H1 (cell line): ENCODE measurements around the gene MIPOL1. TPM values are rescaled to one million over a fixed set of nuclear protein-coding genes. Genes with fewer than 3 reads are reported as not detected.

ENCODE experiments used
- CTCF ChIA-PET: fragments of 300-600 bp; sonication (Branson Sonifier 250); formaldehyde crosslinking; loops from one replicate; lab custom pipeline; 2021; ENCODE audit not compliant: partially characterized antibody; lab: Charles Lee
- POLR2A ChIA-PET: fragments of 300-600 bp; sonication (Branson Sonifier 250); formaldehyde crosslinking; loops from one replicate; lab custom pipeline; 2021; ENCODE audit warnings: inconsistent platforms; ENCODE audit not compliant: partially characterized antibody; lab: Charles Lee
- DNase-seq, 2 experiments: peaks; one replicate each; pipeline versions ENCODE4 v3.0.0 to v3.0.0-alpha.2; 2010 to 2022; ENCODE audit warnings: low spot score in 2 of 2, low read depth in 1 of 2, mixed read lengths in 1 of 2
- FAIRE-seq: peaks from 2 replicates; lab custom pipeline; 2011; peaks lifted over from hg19 to GRCh38; lab: Jason Lieb, UNC
- H2AFZ ChIP-seq: 2 replicates; pipeline ENCODE4 v1.8.1; 2012; ENCODE audit warnings: low read length, inconsistent platforms
- H2AK5ac ChIP-seq: 2 replicates; pipeline ENCODE4 v1.6.1; 2013; ENCODE audit warnings: low read depth, low read length
- H2BK120ac ChIP-seq: replicated peaks from 2 replicates; pipeline ENCODE3; 2013; ENCODE audit warnings: low read depth, low read length, inconsistent platforms
- H2BK12ac ChIP-seq: 2 replicates; pipeline ENCODE4 v1.6.1; 2013; ENCODE audit warnings: low read depth, low read length
- H2BK15ac ChIP-seq: 2 replicates; pipeline ENCODE4 v1.6.1; 2013; ENCODE audit warnings: low read length
- H2BK20ac ChIP-seq: 2 replicates; pipeline ENCODE4 v1.6.1; 2013; ENCODE audit warnings: low read length
- H2BK5ac ChIP-seq: 2 replicates; pipeline ENCODE4 v1.6.1; 2013; ENCODE audit warnings: low read depth, low read length
- H3K14ac ChIP-seq: 2 replicates; pipeline ENCODE4 v1.6.1; 2013; ENCODE audit warnings: inconsistent platforms; ENCODE audit not compliant: insufficient read length
- H3K18ac ChIP-seq: 2 replicates; pipeline ENCODE4 v1.6.1; 2013; ENCODE audit warnings: low read length; ENCODE audit errors: extremely low read depth
- H3K23ac ChIP-seq: 2 replicates; pipeline ENCODE4 v1.6.1; 2013; ENCODE audit warnings: inconsistent platforms; ENCODE audit not compliant: insufficient read length
- H3K23me2 ChIP-seq: 2 replicates; pipeline ENCODE4 v1.6.1; 2013; ENCODE audit warnings: low read depth, low read length
- H3K27ac ChIP-seq: 2 replicates; pipeline ENCODE4 v1.6.1; 2011; ENCODE audit warnings: low read depth, low read length, inconsistent platforms
- H3K27me3 ChIP-seq, 4 experiments: replicated peaks in 1 of 4; 1 replicate in 1 of 4; 2 replicates in 3 of 4; pipeline versions ENCODE4 v1.6.1 to v1.8.1; 2011 to 2013; ENCODE audit warnings: low read length in 3 of 4, mild to moderate bottlenecking in 3 of 4, inconsistent platforms in 2 of 4, mixed read lengths in 2 of 4, moderate library complexity in 1 of 4; ENCODE audit not compliant: control insufficient read depth in 3 of 4, insufficient read depth in 3 of 4; ENCODE audit errors: extremely low read depth in 1 of 4
- H3K36me3 ChIP-seq, 4 experiments: 2 replicates each; pipeline versions ENCODE4 v1.6.1 to v1.8.1; 2011 to 2013; ENCODE audit warnings: mild to moderate bottlenecking in 4 of 4, low read length in 3 of 4, moderate library complexity in 2 of 4, control low read depth in 1 of 4, inconsistent platforms in 1 of 4; ENCODE audit not compliant: insufficient read depth in 4 of 4, control insufficient read depth in 2 of 4
- H3K4ac ChIP-seq: replicated peaks from 2 replicates; pipeline ENCODE3; 2013; ENCODE audit warnings: low read length, low read depth, mixed read lengths, inconsistent platforms; ENCODE audit not compliant: insufficient read length
- H3K4me1 ChIP-seq, 4 experiments: replicated peaks in 1 of 4; 1 replicate in 1 of 4; 2 replicates in 3 of 4; pipeline versions ENCODE4 v1.6.1 to v1.8.1; 2011 to 2013; ENCODE audit warnings: low read length in 3 of 4, inconsistent platforms in 2 of 4, mixed read lengths in 1 of 4; ENCODE audit not compliant: insufficient read depth in 4 of 4, control insufficient read depth in 3 of 4
- H3K4me2 ChIP-seq, 2 experiments: 2 replicates each; pipeline versions ENCODE4 v1.6.1 to v1.8.1; 2011 to 2013; ENCODE audit warnings: low read depth in 2 of 2, low read length in 2 of 2, control low read depth in 1 of 2, inconsistent platforms in 1 of 2, mild to moderate bottlenecking in 1 of 2; ENCODE audit not compliant: insufficient read depth in 1 of 2
- H3K4me3 ChIP-seq, 4 experiments: fragments of 200-600, 300-600 bp in 1 of 4; sonication (generic), shearing (Covaris generic), sonication (Bioruptor Twin) in 1 of 4; 2 replicates each; pipeline versions ENCODE4 v1.5.1 to v1.8.1; 2011 to 2016; ENCODE audit warnings: low read length in 4 of 4, low read depth in 3 of 4, control low read depth in 2 of 4, inconsistent platforms in 2 of 4, mild to moderate bottlenecking in 2 of 4, mixed read lengths in 1 of 4, moderate library complexity in 1 of 4; ENCODE audit not compliant: insufficient read depth in 2 of 4; ENCODE audit errors: extremely low read depth in 1 of 4
- H3K56ac ChIP-seq: replicated peaks from 2 replicates; pipeline ENCODE3; 2013; ENCODE audit warnings: low read depth, mild to moderate bottlenecking, mixed read lengths, low read length, inconsistent platforms; ENCODE audit not compliant: insufficient read length
- H3K79me1 ChIP-seq: 2 replicates; pipeline ENCODE4 v1.6.1; 2013; ENCODE audit warnings: low read depth, low read length, control low read depth
- H3K79me2 ChIP-seq, 2 experiments: 2 replicates each; pipeline versions ENCODE4 v1.6.1 to v1.8.1; 2012 to 2013; ENCODE audit warnings: low read length in 2 of 2, mild to moderate bottlenecking in 2 of 2, inconsistent platforms in 1 of 2; ENCODE audit not compliant: insufficient read depth in 2 of 2, control insufficient read depth in 1 of 2
- H3K9ac ChIP-seq, 4 experiments: replicated peaks in 1 of 4; 1 replicate in 1 of 4; 2 replicates in 3 of 4; pipeline versions ENCODE4 v1.6.1 to v1.8.1; 2011 to 2013; ENCODE audit warnings: low read depth in 3 of 4, low read length in 3 of 4, control low read depth in 2 of 4, mild to moderate bottlenecking in 2 of 4, moderate library complexity in 2 of 4, inconsistent platforms in 1 of 4; ENCODE audit errors: extremely low read depth in 1 of 4
- H3K9me3 ChIP-seq, 2 experiments: 2 replicates each; pipeline versions ENCODE4 v1.6.1 to v1.8.1; 2012 to 2013; ENCODE audit warnings: mild to moderate bottlenecking in 2 of 2, moderate library complexity in 2 of 2, control low read depth in 1 of 2, inconsistent platforms in 1 of 2, low read depth in 1 of 2, low read length in 1 of 2, mixed read lengths in 1 of 2; ENCODE audit not compliant: insufficient read depth in 2 of 2
- H4K20me1 ChIP-seq, 2 experiments: replicated peaks in 1 of 2; 2 replicates each; pipeline versions ENCODE3 to v1.8.1; 2011 to 2013; ENCODE audit warnings: inconsistent platforms in 2 of 2, low read length in 2 of 2, mild to moderate bottlenecking in 1 of 2; ENCODE audit not compliant: insufficient read depth in 2 of 2, control insufficient read depth in 1 of 2
- H4K5ac ChIP-seq: 2 replicates; pipeline ENCODE4 v1.6.1; 2013; ENCODE audit warnings: low read length, low read depth, mixed read lengths, inconsistent platforms; ENCODE audit not compliant: insufficient read length
- H4K8ac ChIP-seq: 2 replicates; pipeline ENCODE4 v1.8.0; 2013; ENCODE audit warnings: mild to moderate bottlenecking, moderate library complexity, low read length, inconsistent platforms; ENCODE audit not compliant: insufficient read depth; ENCODE audit errors: extremely low read depth
- H4K91ac ChIP-seq: replicated peaks from 2 replicates; pipeline ENCODE3; 2013; ENCODE audit warnings: low read length, mixed read lengths, inconsistent platforms; ENCODE audit not compliant: insufficient read length
- CBX5 ChIP-seq: fragments of 300-800, 300-1000 bp; sonication (generic); IDR thresholded peaks from 2 replicates; pipeline ENCODE4 v1.7.1; 2016; ENCODE audit warnings: antibody characterized with exemption, low read length, low read depth
- EGR1 ChIP-seq: IDR thresholded peaks from 2 replicates; pipeline ENCODE4 v1.6.1; 2011; ENCODE audit warnings: low read depth, low read length, borderline replicate concordance
- HDAC2 ChIP-seq, 2 experiments: fragments of 300-600 bp in 1 of 2; sonication (generic) in 1 of 2; IDR thresholded peaks; 2 replicates each; pipeline ENCODE4 v1.6.1; 2011 to 2012; ENCODE audit warnings: low read depth in 2 of 2, low read length in 2 of 2, mild to moderate bottlenecking in 2 of 2, moderate library complexity in 2 of 2, borderline replicate concordance in 1 of 2, inconsistent platforms in 1 of 2
- KDM1A ChIP-seq: fragments of 200-600, 300-600 bp; sonication (generic); IDR thresholded peaks from 2 replicates; pipeline ENCODE4 v1.7.1; 2016; ENCODE audit warnings: mild to moderate bottlenecking, low read length, borderline replicate concordance
- MAFK ChIP-seq: IDR thresholded peaks from 2 replicates; pipeline ENCODE4 v1.6.1; 2012; ENCODE audit warnings: low read depth, mild to moderate bottlenecking, improper control_type of control experiment, low read length
- RFX5 ChIP-seq: IDR thresholded peaks from 2 replicates; pipeline ENCODE4 v1.6.1; 2011; ENCODE audit warnings: low read depth, low read length, improper control_type of control experiment, borderline replicate concordance
- RNF2 ChIP-seq: fragments of 200-900, 300-1000 bp; sonication (generic); IDR thresholded peaks from 2 replicates; pipeline ENCODE4 v1.7.1; 2016; ENCODE audit warnings: borderline replicate concordance, low read depth, mild to moderate bottlenecking, antibody characterized with exemption, low read length; ENCODE audit not compliant: poor library complexity, severe bottlenecking; ENCODE audit errors: missing control alignments
- SAP30 ChIP-seq: fragments of 300-600 bp; sonication (generic); IDR thresholded peaks from 2 replicates; pipeline ENCODE4 v1.7.1; 2012; ENCODE audit warnings: low read length, moderate library complexity, mild to moderate bottlenecking, inconsistent platforms; ENCODE audit not compliant: insufficient read depth, insufficient replicate concordance
- SP4 ChIP-seq: IDR thresholded peaks from 2 replicates; pipeline ENCODE4 v1.6.1; 2012; ENCODE audit warnings: low read length, inconsistent platforms
- SRF ChIP-seq: IDR thresholded peaks from 2 replicates; pipeline ENCODE4 v1.6.1; 2011; ENCODE audit warnings: mild to moderate bottlenecking, low read depth, low read length, moderate library complexity
- SUZ12 ChIP-seq: fragments of 200-600 bp; sonication (generic); IDR thresholded peaks from 2 replicates; pipeline ENCODE4 v1.6.1; 2012; ENCODE audit warnings: mild to moderate bottlenecking, inconsistent platforms, low read length, moderate library complexity, mixed read lengths
- TEAD4 ChIP-seq: IDR thresholded peaks from 2 replicates; pipeline ENCODE4 v1.6.1; 2012; ENCODE audit warnings: low read depth, low read length, inconsistent platforms, mixed read lengths
- USF2 ChIP-seq: IDR thresholded peaks from 2 replicates; pipeline ENCODE4 v1.6.1; 2011; ENCODE audit warnings: low read length, improper control_type of control experiment
- WGBS, 2 experiments: shearing (Covaris generic) in 1 of 2; methylation state at CpG; one replicate each; pipeline versions ENCODE4 v1.1.6 to v1.1.7; 2013 to 2015; ENCODE audit warnings: low lambda C conversion rate in 2 of 2, mixed read lengths in 2 of 2, inconsistent platforms in 1 of 2, low coverage in 1 of 2, missing lambda C conversion rate in 1 of 2; ENCODE audit not compliant: insufficient replicate concordance in 2 of 2, insufficient coverage in 1 of 2, insufficient read length in 1 of 2; ENCODE audit errors: extremely low coverage in 1 of 2, missing lambda C conversion rate in 1 of 2; 5-methylcytosine and 5-hydroxymethylcytosine counted together
- polyA plus RNA-seq, 7 experiments: library from polyadenylated mRNA; depleted of rRNA in 3 of 7; stranded (reverse) in 5 of 7; unstranded in 2 of 7; fragments of >200 nt in 5 of 7; fragments of 200-250 nt in 2 of 7; gene quantifications; 1 replicate in 5 of 7; 2 replicates in 1 of 7; 4 replicates in 1 of 7; pipeline versions ENCODE4 v1.2.1 to v1.2.3, GENCODE V29; 2011 to 2013; ENCODE audit warnings: missing spikeins in 2 of 7, mixed read lengths in 2 of 7
- total RNA-seq: library from RNA; stranded (reverse); fragmentation: NEBNext Ultra II Directional; extraction: Animal tissue kit (Norgen Biotek cat#: 25700); gene quantifications from 2 replicates; pipeline ENCODE4 v1.2.1, GENCODE V29; 2021

Gene MIPOL1
- total and polyA plus RNA-seq, 2 of the 8 experiments (the other 6 are each of a cell fraction or from before 2014, with no cell fraction given): 2.8 to 23.9 TPM

- POLR2A ChIA-PET: no interaction called here
- no peak overlapping the region for H3K4me3 ChIP-seq
- 76% methylated on average over 5 of the region's 5 CpGs; no CpG with 5 or more reads in 1 of the 2 experiments for WGBS, 2 experiments
- TF ChIP-seq USF2 (no peak), RFX5 (no peak), CBX5 (no peak), SUZ12 (no peak), SRF (no peak), KDM1A (no peak), RNF2 (no peak), SAP30 (no peak), SP4 (no peak), EGR1 (no peak), MAFK (no peak), TEAD4 (no peak), HDAC2 (IDR thresholded peaks at IDR 0.05; ENCODE audit: borderline replicate concordance in 1 of 2, low read depth in 2 of 2, low read length in 2 of 2) (no peak)
These were observed 171.7 kb downstream of the MIPOL1 start for GRCh38 chr14:37369425-37369824.

More at GRCh38 chr14:37369425-37369824, 171.7 kb downstream of the MIPOL1 start:
- Histone ChIP-seq H3K79me2 (no peaks in the 10 kb centered on the region), H3K36me3 (no peaks in the 10 kb centered on the region; a peak in 1 of 8 replicates), H3K4me1 (no peaks in the 10 kb centered on the region), H2BK12ac (no peak overlapping the region), H4K5ac (no peak overlapping the region), H4K8ac (no peak overlapping the region), H3K23me2 (no peaks in the 10 kb centered on the region), H3K27me3 (no peaks in the 10 kb centered on the region), H3K79me1 (no peaks in the 10 kb centered on the region), H3K4me2 (no peak overlapping the region), H2BK120ac (no peak overlapping the region), H2AK5ac (no peak overlapping the region), H3K23ac (no peak overlapping the region), H3K14ac (no peak overlapping the region), H3K27ac (no peak overlapping the region), H2BK15ac (no peak overlapping the region), H3K9ac (no peak overlapping the region), H4K91ac (no peak overlapping the region), H3K56ac (no peak overlapping the region), H3K18ac (no peak overlapping the region), H2AFZ (no peak overlapping the region), H2BK20ac (no peak overlapping the region), H2BK5ac (no peak overlapping the region), H3K9me3 (0 out of 4 replicates have a peak, but pooled peaks cover 0 to 3% of the 10 kb centered on the region in 2 experiments), H4K20me1 (no peaks in the 10 kb centered on the region), H3K4ac (no peak overlapping the region)
- no peak for DNase-seq
- FAIRE-seq: no peak
- CTCF ChIA-PET: no interaction called here
